Endothelial cell (in vitro differentiated cells): ENCODE measurements around the gene KCNC4. TPM values are rescaled to one million over a fixed set of nuclear protein-coding genes. Genes with fewer than 3 reads are reported as not detected.

Source experiments
- DNase-seq: peaks from one replicate; pipeline ENCODE4 v3.0.0; 2021; ENCODE audit warnings: low spot score
- H3K27ac Mint-ChIP-seq: one replicate; pipeline ENCODE4 v1.8.0; 2021; ENCODE audit warnings: mixed read lengths, inconsistent platforms; ENCODE audit not compliant: unreplicated experiment
- H3K27me3 Mint-ChIP-seq: one replicate; pipeline ENCODE4 v1.8.0; 2021; ENCODE audit warnings: mild to moderate bottlenecking, moderate library complexity, mixed read lengths, inconsistent platforms; ENCODE audit not compliant: unreplicated experiment
- H3K36me3 Mint-ChIP-seq: one replicate; pipeline ENCODE4 v1.8.0; 2021; ENCODE audit warnings: mild to moderate bottlenecking, low read depth, mixed read lengths, inconsistent platforms; ENCODE audit not compliant: unreplicated experiment
- H3K4me1 Mint-ChIP-seq: one replicate; pipeline ENCODE4 v1.8.0; 2021; ENCODE audit warnings: mild to moderate bottlenecking, mixed read lengths, inconsistent platforms; ENCODE audit not compliant: unreplicated experiment
- H3K4me3 Mint-ChIP-seq: one replicate; pipeline ENCODE4 v1.8.0; 2021; ENCODE audit warnings: mild to moderate bottlenecking, mixed read lengths, inconsistent platforms; ENCODE audit not compliant: unreplicated experiment
- H3K9me3 Mint-ChIP-seq: one replicate; pipeline ENCODE4 v1.8.0; 2021; ENCODE audit warnings: mixed read lengths, inconsistent platforms; ENCODE audit not compliant: unreplicated experiment
- total RNA-seq: library from RNA; stranded (reverse); fragmentation: NEBNext Ultra II Directional; extraction: Animal tissue kit (Norgen Biotek cat#: 25700); gene quantifications from one replicate; pipeline ENCODE4 v1.2.1, GENCODE V29; 2021; ENCODE audit not compliant: unreplicated experiment
- TF ChIP-seq, protein P1 (sequence below): fragments of 200-600 bp; sonication (generic); IDR thresholded peaks from one replicate; pipeline ENCODE4 v1.5.0; 2021; ENCODE audit warnings: antibody characterized with exemption; ENCODE audit not compliant: unreplicated experiment

The KCNC4 gene
- total RNA-seq, 1 donor from 2014 or later = 37.4 TPM

DNA sequence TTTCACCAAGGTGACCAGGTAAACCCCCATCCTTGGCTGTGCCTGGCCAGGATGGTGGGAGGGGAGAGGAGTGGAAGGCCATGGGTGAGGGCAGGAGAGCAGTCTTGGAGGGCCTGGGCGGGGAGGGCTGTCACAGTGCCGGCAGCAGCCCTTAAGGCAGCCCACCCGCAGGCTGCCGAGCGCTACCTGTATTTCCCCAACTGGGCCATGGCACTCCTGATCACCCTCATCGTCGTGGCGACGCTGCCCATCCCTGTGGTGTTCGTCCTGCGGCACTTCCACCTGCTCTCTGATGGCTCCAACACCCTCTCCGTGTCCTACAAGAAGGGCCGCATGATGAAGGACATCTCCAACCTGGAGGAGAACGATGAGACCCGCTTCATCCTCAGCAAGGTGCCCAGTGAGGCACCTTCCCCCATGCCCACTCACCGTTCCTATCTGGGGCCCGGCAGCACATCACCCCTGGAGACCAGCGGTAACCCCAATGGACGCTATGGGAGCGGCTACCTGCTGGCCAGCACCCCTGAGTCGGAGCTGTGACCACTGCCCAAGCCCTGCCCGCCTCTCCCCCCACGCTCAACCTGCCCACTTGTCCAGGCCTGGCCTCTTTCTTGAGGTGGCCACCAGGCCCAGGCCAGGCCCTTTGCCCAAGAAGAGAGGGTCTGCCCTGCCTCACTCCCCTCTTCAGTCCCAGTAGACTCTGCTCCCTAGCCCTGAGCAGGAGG lies 12.0 kb upstream of the KCNC4 start:
- DNase-seq = no peak
- no peaks in the 10 kb centered on the region for H3K9me3 Mint-ChIP-seq
- no peak overlapping the region for H3K4me3 Mint-ChIP-seq
- H3K4me1 Mint-ChIP-seq = peaks cover 6% of the 10 kb centered on the region
- peaks cover 18% of the 10 kb centered on the region for H3K27me3 Mint-ChIP-seq
- TF ChIP-seq, protein P1, sequence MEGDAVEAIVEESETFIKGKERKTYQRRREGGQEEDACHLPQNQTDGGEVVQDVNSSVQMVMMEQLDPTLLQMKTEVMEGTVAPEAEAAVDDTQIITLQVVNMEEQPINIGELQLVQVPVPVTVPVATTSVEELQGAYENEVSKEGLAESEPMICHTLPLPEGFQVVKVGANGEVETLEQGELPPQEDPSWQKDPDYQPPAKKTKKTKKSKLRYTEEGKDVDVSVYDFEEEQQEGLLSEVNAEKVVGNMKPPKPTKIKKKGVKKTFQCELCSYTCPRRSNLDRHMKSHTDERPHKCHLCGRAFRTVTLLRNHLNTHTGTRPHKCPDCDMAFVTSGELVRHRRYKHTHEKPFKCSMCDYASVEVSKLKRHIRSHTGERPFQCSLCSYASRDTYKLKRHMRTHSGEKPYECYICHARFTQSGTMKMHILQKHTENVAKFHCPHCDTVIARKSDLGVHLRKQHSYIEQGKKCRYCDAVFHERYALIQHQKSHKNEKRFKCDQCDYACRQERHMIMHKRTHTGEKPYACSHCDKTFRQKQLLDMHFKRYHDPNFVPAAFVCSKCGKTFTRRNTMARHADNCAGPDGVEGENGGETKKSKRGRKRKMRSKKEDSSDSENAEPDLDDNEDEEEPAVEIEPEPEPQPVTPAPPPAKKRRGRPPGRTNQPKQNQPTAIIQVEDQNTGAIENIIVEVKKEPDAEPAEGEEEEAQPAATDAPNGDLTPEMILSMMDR = no peak
- H3K36me3 Mint-ChIP-seq = peaks cover 24% of the 10 kb centered on the region
- no peak overlapping the region for H3K27ac Mint-ChIP-seq

DNA sequence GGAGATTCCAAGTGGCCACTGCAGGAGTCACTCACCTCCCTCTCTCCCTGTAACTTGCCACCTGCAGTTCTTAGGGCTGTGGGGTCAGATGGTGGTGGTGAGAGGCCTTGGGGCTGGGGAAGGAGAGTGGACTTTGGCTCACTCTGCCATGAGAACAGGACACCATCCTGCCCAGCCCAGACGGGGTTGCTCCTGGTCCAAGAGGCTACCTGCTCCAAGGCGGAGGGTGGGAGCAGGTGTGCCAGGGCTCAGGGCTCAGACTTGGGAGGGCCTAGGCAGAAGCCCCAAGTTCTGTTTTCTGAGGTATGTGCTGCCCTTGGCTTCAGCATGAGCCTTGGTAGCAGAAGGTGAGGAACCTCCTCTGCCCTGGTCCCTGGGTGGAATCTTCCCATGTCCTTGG lies 11.4 kb upstream of the KCNC4 start:
- Mint-ChIP-seq H3K9me3 (no peaks in the 10 kb centered on the region), H3K4me3 (no peak overlapping the region), H3K27ac (no peak overlapping the region), H3K36me3 (peaks cover 18% of the 10 kb centered on the region), H3K4me1 (peaks cover 10% of the 10 kb centered on the region), H3K27me3 (peaks cover 22% of the 10 kb centered on the region)
- DNase-seq = no peak
- TF ChIP-seq, protein P1 = no peak

- Mint-ChIP-seq H3K27me3 (peaks cover 25% of the 10 kb centered on the region), H3K36me3 (peaks cover 13% of the 10 kb centered on the region), H3K4me1 (peaks cover 17% of the 10 kb centered on the region), H3K27ac (no peak overlapping the region), H3K4me3 (no peak overlapping the region), H3K9me3 (no peaks in the 10 kb centered on the region)
- TF ChIP-seq, protein P1 = no peak
- DNase-seq = no peak
These were observed 9.9 kb upstream of the KCNC4 start for GRCh38 chr1:110200190-110200589.

- peaks cover 23% of the 10 kb centered on the region for H3K27me3 Mint-ChIP-seq
- H3K4me3 Mint-ChIP-seq = no peak overlapping the region
- TF ChIP-seq, protein P1 = no peak
- no peak overlapping the region for H3K27ac Mint-ChIP-seq
- H3K36me3 Mint-ChIP-seq = peaks cover 11% of the 10 kb centered on the region
- DNase-seq = no peak
- H3K4me1 Mint-ChIP-seq = peaks cover 17% of the 10 kb centered on the region
- no peaks in the 10 kb centered on the region for H3K9me3 Mint-ChIP-seq
These were observed 9.4 kb upstream of the KCNC4 start for GRCh38 chr1:110200666-110201065.

GRCh38 chr1:110201157-110201825 lies 8.8 kb upstream of the KCNC4 start:
- H3K27ac Mint-ChIP-seq = no peak overlapping the region
- peaks cover 17% of the 10 kb centered on the region for H3K4me1 Mint-ChIP-seq
- TF ChIP-seq, protein P1 = no peak
- no peak overlapping the region for H3K4me3 Mint-ChIP-seq
- DNase-seq = no peak
- no peaks in the 10 kb centered on the region for H3K9me3 Mint-ChIP-seq
- H3K36me3 Mint-ChIP-seq = peaks cover 9% of the 10 kb centered on the region
- H3K27me3 Mint-ChIP-seq = peaks cover 23% of the 10 kb centered on the region
